KG1 (cell line): ENCODE data around the gene NUP214.
"Not testable (repeated sequence)": the region's sequence is repeated elsewhere in the genome, so short reads cannot be mapped to it uniquely, and the experiment has no call there.

Experiments used
- DNase-seq: peaks from one replicate; lab custom pipeline; 2025; lab: John Stamatoyannopoulos, UW

NUP214 gene

GRCh38 chr9:131096269-131097125 is 28.9 kb upstream of the NUP214 start, which contains the start of gene AIF1L:
TSS of gene AIF1L (plus strand) at chr9:131096531. CDS start at chr9:131096630, 99 bp downstream.
- no peak for DNase-seq

- no peak for DNase-seq
Measured at GRCh38 chr9:131097126-131097947, 28.0 kb upstream of the NUP214 start.

- no peak for DNase-seq
Measured at GRCh38 chr9:131097948-131098278, 27.5 kb upstream of the NUP214 start.

- no peak for DNase-seq
Measured at GRCh38 chr9:131098391-131099101, 26.8 kb upstream of the NUP214 start.

GRCh38 chr9:131099102-131099606 is 26.2 kb upstream of the NUP214 start:
- no peak for DNase-seq

- not testable (repeated sequence) for DNase-seq
Measured at GRCh38 chr9:131099845-131100244, 25.5 kb upstream of the NUP214 start.

- DNase-seq, result no peak
Measured at GRCh38 chr9:131100445-131100844, 24.9 kb upstream of the NUP214 start.

GRCh38 chr9:131101207-131101964 is 24.0 kb upstream of the NUP214 start:
- DNase-seq, result no peak

GRCh38 chr9:131103024-131103423 is 22.4 kb upstream of the NUP214 start:
- DNase-seq, result no peak

GRCh38 chr9:131103535-131103934 is 21.9 kb upstream of the NUP214 start:
- no peak for DNase-seq

- DNase-seq, result no peak
Measured at GRCh38 chr9:131104016-131104740, 21.2 kb upstream of the NUP214 start.

GRCh38 chr9:131105952-131106351 is 19.4 kb upstream of the NUP214 start:
- DNase-seq, result no peak

- DNase-seq, result no peak
Measured at GRCh38 chr9:131107760-131108159, 17.6 kb upstream of the NUP214 start.

- no peak for DNase-seq
Measured at GRCh38 chr9:131111186-131111853, 14.1 kb upstream of the NUP214 start.

GRCh38 chr9:131111854-131112311 is 13.5 kb upstream of the NUP214 start:
- DNase-seq, result no peak

GRCh38 chr9:131112374-131113154 is 12.8 kb upstream of the NUP214 start:
- no peak for DNase-seq

GRCh38 chr9:131113655-131114054 is 11.7 kb upstream of the NUP214 start:
- DNase-seq, result no peak

GRCh38 chr9:131114084-131114535 is 11.3 kb upstream of the NUP214 start:
- DNase-seq, result no peak

- DNase-seq, result not testable (repeated sequence)
Measured at GRCh38 chr9:131115360-131115742, 10.0 kb upstream of the NUP214 start.
